AG04450 (cell line): ENCODE results near the gene CDCA7L. TPM values are rescaled to one million over a fixed set of nuclear protein-coding genes. Genes with fewer than 3 reads are reported as not detected.
"Not testable (repeated sequence)": the region's sequence is repeated elsewhere in the genome, so short reads cannot be mapped to it uniquely, and the experiment has no call there.

ENCODE experiments used
- CTCF ChIA-PET: fragments of 300-600, 350-600 bp; formaldehyde crosslinking; extraction: SDS; loops from one replicate; lab custom pipeline; 2022; ENCODE audit warnings: antibody characterized with exemption, inconsistent platforms; lab: Charles Lee
- POLR2A ChIA-PET: fragments of 350-600 bp; formaldehyde crosslinking; extraction: SDS; loops from one replicate; lab custom pipeline; 2021; ENCODE audit warnings: antibody characterized with exemption, inconsistent platforms; lab: Yijun Ruan, JAX
- DNase-seq: peaks from one replicate; pipeline ENCODE4 v3.0.0-alpha.2; 2011; ENCODE audit warnings: low read depth, low spot score
- H3K27ac ChIP-seq: one replicate; pipeline ENCODE4 v1.5.1; 2012; ENCODE audit warnings: low read depth, low read length, control low read depth
- H3K27me3 ChIP-seq: one replicate; pipeline ENCODE4 v1.6.0; 2012; ENCODE audit warnings: low read length; ENCODE audit not compliant: control insufficient read depth, insufficient read depth
- H3K4me3 ChIP-seq: 2 replicates; pipeline ENCODE4 v1.5.1; 2011; ENCODE audit warnings: mild to moderate bottlenecking, low read depth, low read length, control low read depth
- H3K9me3 ChIP-seq: 2 replicates; pipeline ENCODE4 v1.5.1; 2012; ENCODE audit warnings: low read length; ENCODE audit not compliant: control insufficient read depth, insufficient read depth
- polyA plus RNA-seq: library from polyadenylated mRNA; depleted of rRNA; stranded (reverse); fragments of >200 nt; gene quantifications from 2 replicates; pipeline ENCODE4 v1.2.3, GENCODE V29; 2011
- TF ChIP-seq, protein P1 (sequence below): IDR thresholded peaks from 2 replicates; pipeline ENCODE4 v1.5.1; 2011; ENCODE audit warnings: low read depth, low read length, control low read depth, inconsistent platforms

CDCA7L gene
- polyA plus RNA-seq, 1 experiment = 28.1 TPM

- ChIA-PET CTCF (interaction anchor here (0.6 kb wide), 1 partner anchor 12 kb away, joined by 3 read pairs; no protein-coding TSS in a partner anchor), POLR2A (no interaction called here)
- Histone ChIP-seq H3K4me3 (no peak overlapping the region), H3K27me3 (no peaks in the 10 kb centered on the region), H3K27ac (no peak overlapping the region), H3K9me3 (no peaks in the 10 kb centered on the region)
- TF ChIP-seq, protein P1, sequence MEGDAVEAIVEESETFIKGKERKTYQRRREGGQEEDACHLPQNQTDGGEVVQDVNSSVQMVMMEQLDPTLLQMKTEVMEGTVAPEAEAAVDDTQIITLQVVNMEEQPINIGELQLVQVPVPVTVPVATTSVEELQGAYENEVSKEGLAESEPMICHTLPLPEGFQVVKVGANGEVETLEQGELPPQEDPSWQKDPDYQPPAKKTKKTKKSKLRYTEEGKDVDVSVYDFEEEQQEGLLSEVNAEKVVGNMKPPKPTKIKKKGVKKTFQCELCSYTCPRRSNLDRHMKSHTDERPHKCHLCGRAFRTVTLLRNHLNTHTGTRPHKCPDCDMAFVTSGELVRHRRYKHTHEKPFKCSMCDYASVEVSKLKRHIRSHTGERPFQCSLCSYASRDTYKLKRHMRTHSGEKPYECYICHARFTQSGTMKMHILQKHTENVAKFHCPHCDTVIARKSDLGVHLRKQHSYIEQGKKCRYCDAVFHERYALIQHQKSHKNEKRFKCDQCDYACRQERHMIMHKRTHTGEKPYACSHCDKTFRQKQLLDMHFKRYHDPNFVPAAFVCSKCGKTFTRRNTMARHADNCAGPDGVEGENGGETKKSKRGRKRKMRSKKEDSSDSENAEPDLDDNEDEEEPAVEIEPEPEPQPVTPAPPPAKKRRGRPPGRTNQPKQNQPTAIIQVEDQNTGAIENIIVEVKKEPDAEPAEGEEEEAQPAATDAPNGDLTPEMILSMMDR = no peak
- no peak for DNase-seq
Measured at GRCh38 chr7:21866731-21867130, 79.0 kb downstream of the CDCA7L start.

DNA sequence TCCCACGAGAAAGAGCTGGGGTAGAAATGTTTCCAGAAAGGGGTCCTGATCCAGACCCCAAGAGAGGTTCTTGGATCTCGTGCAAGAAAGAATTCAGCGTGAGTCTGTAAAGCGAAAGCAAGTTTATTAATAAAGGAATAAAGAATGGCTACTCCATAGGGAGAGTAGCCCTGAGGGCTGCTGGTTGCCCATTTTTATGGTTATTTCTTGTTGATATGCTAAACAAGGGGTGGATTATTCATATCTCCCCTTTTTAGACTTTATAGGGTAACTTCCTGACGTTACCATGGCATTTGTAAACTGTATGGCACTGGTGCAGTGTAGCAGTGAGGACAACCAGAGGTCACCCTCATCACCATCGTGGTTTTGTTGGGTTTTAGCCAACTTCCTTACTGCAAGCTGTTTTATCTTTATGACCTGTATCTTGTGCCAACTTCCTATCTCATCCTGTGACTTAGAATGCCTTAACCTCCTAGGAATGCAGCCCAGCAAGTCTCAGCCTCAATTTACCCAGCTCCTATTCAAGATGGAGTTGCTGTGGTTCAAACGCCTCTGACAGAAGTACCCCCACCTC, 80.0 kb downstream of the CDCA7L start:
- H3K9me3 ChIP-seq, H3K4me3 ChIP-seq, H3K27ac ChIP-seq, H3K27me3 ChIP-seq, DNase-seq, CTCF ChIA-PET, POLR2A ChIA-PET: not testable (repeated sequence)

GRCh38 chr7:21851559-21851967, 94.1 kb downstream of the CDCA7L start:
- no peaks in the 10 kb centered on the region for H3K9me3 ChIP-seq
- no peaks in the 10 kb centered on the region for H3K27me3 ChIP-seq
- ChIA-PET POLR2A (interaction anchor here (0.7 kb wide), 1 partner anchor 24 kb away, joined by 4 read pairs; no protein-coding TSS in a partner anchor), CTCF (no interaction called here)
- no peak overlapping the region for H3K27ac ChIP-seq
- TF ChIP-seq, protein P1 = no peak
- H3K4me3 ChIP-seq = no peak overlapping the region
- DNase-seq = no peak
